Activated naive CD8-positive, alpha-beta T cell treated with anti-CD3 and anti-CD28 coated beads, Interleukin-2, amount 50 U/mL, for 24 hours (primary cell): ENCODE results near the gene LPAR6.
"Not testable (repeated sequence)": the region's sequence is repeated elsewhere in the genome, so short reads cannot be mapped to it uniquely, and the experiment has no call there.

Source experiments
- ATAC-seq: fragments of 150-1000 bp; cut with Tn5 transposase; one replicate; pipeline ENCODE4 v1.10.0; 2021
- DNase-seq: peaks from one replicate; pipeline ENCODE4 v3.0.0; 2021
- H3K27ac Mint-ChIP-seq: one replicate; pipeline ENCODE4 v1.8.0; 2021; ENCODE audit warnings: mild to moderate bottlenecking, mixed read lengths
- H3K27me3 Mint-ChIP-seq: one replicate; pipeline ENCODE4 v1.8.0; 2021; ENCODE audit warnings: mixed read lengths
- H3K36me3 Mint-ChIP-seq: one replicate; pipeline ENCODE4 v1.8.0; 2021; ENCODE audit warnings: low read depth, mixed read lengths
- H3K4me1 Mint-ChIP-seq: one replicate; pipeline ENCODE4 v1.8.0; 2021; ENCODE audit warnings: mixed read lengths
- H3K4me3 Mint-ChIP-seq: one replicate; pipeline ENCODE4 v1.8.0; 2021; ENCODE audit warnings: mild to moderate bottlenecking, moderate library complexity, mixed read lengths
- H3K9me3 Mint-ChIP-seq: one replicate; pipeline ENCODE4 v1.8.0; 2021; ENCODE audit warnings: mixed read lengths

Gene LPAR6

DNA sequence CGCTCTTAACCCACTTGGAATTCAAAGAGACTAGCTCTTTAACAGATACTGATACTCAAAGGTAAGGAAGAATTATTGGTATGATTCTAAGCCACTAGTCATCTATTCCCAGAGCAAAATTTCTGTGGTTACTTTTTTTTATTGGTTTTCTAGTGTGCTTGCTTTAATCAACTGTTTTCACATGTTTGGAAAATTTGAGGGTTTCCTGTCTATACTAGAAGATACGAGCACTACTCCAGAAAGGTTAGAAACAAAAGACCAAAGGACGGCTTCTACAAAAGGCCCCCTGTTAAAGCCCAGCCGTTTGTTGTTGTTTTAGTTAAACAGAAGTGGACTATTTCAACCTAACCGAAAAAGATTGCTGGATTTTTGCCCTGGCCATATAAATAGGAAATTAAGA is 18.5 kb upstream of the LPAR6 start:
- Mint-ChIP-seq H3K4me1 (peaks cover 50% of the 10 kb centered on the region), H3K27me3 (no peaks in the 10 kb centered on the region), H3K4me3 (peak overlapping the region; percentile 21), H3K9me3 (peaks cover 5% of the 10 kb centered on the region), H3K36me3 (peaks cover 9% of the 10 kb centered on the region), H3K27ac (no peak overlapping the region)
- peak; percentile 43 for ATAC-seq
- DNase-seq, result no peak

DNA sequence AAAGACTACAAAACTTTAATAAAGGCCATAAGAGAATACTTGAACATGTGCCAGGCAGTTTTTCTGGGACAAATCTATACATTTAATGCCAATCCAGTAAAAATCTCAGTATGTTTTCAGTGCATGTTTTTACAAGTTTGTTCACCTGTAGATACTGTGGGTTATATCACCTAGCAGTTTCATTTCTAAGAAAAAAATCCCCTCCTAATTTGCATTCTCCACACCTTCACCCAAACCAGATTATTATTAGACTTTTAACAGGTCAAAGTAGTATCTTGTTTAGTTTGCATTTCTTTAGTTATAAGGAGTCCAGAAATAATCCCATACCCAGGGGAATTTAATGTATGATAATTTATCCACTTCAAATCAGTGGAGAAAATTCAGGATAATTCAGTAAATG is 17.0 kb upstream of the LPAR6 start:
- ATAC-seq, result no peak
- Mint-ChIP-seq H3K4me3 (no peak overlapping the region), H3K4me1 (peaks cover 39% of the 10 kb centered on the region), H3K27me3 (no peaks in the 10 kb centered on the region), H3K9me3 (peaks cover 12% of the 10 kb centered on the region), H3K27ac (no peak overlapping the region), H3K36me3 (peaks cover 9% of the 10 kb centered on the region)
- no peak for DNase-seq

DNA sequence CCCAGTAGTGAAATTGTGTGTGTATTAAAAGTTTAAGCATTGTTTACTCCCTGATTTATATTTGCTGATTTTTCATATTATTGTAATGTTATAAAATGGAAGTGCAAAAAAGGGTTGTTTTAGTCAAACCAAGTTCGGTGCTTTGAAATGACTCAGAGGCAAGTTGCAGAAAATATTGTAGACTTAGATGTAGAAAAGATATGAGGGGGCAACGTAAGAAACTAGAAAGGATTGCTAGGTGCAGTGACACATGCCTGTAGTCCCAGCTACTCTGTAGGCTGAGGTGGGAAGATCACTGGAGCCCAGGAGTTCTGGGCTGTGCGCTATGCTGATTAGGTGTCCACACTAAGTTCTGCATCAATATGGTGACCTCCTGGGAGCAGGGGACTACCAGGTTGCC is 16.1 kb upstream of the LPAR6 start:
- ATAC-seq (no peak), DNase-seq (no peak)
- no peak overlapping the region for H3K27ac Mint-ChIP-seq
- H3K4me1 Mint-ChIP-seq, result peaks cover 36% of the 10 kb centered on the region
- no peak overlapping the region for H3K4me3 Mint-ChIP-seq
- H3K9me3 Mint-ChIP-seq, result peaks cover 12% of the 10 kb centered on the region
- H3K27me3 Mint-ChIP-seq, result no peaks in the 10 kb centered on the region
- peaks cover 13% of the 10 kb centered on the region for H3K36me3 Mint-ChIP-seq

DNA sequence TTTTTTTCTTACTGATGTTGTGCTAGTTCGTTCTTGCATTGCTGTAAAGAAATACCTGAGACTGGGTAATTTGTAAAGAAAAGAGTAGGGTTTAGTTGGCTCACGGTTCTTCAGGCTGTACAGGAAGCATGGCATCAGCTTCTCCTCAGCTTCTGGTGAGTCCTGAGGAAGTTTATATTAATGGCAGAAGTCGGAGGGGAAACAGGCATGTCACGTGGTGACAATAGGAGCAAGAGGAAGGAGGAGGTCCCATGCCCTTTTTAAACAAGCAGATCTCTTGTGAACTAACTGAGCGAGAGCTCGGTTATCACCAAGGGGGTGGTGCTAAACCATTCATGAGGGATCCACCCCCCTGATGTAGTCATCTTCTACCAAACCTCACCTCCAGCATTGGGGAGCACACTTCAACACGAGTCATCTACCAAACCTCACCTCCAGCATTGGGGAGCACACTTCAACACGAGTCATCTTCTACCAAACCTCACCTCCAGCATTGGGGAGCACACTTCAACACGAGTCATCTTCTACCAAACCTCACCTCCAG is 13.9 kb upstream of the LPAR6 start:
- peaks cover 12% of the 10 kb centered on the region for H3K9me3 Mint-ChIP-seq
- not testable (repeated sequence) for H3K4me3 Mint-ChIP-seq, ATAC-seq, H3K27me3 Mint-ChIP-seq, DNase-seq
- peaks cover 15% of the 10 kb centered on the region for H3K36me3 Mint-ChIP-seq
- peak overlapping the region; percentile 54 for H3K27ac Mint-ChIP-seq
- H3K4me1 Mint-ChIP-seq, result peaks cover 29% of the 10 kb centered on the region

DNA sequence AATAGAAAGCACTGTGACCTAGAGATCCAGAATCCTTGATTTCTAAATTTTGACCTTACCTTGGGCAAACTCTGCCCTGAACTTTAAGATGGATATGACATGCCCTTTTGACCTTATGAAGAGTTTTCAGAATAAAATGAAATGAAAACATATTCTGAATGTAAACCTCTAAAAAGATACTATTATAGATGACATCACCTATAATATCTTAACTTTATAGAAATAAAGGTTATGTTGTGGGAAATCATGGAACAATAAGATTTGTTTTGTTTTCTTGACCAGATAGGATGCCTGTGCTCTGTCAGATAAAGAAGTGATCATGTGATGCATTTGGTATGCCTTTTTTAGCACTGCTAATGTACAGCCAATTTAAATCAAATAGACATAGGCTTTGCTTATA is 13.1 kb upstream of the LPAR6 start:
- Mint-ChIP-seq H3K4me1 (peaks cover 22% of the 10 kb centered on the region), H3K27ac (no peak overlapping the region), H3K4me3 (no peak overlapping the region), H3K27me3 (no peaks in the 10 kb centered on the region), H3K9me3 (peaks cover 18% of the 10 kb centered on the region), H3K36me3 (peaks cover 15% of the 10 kb centered on the region)
- no peak for ATAC-seq
- no peak for DNase-seq

DNA sequence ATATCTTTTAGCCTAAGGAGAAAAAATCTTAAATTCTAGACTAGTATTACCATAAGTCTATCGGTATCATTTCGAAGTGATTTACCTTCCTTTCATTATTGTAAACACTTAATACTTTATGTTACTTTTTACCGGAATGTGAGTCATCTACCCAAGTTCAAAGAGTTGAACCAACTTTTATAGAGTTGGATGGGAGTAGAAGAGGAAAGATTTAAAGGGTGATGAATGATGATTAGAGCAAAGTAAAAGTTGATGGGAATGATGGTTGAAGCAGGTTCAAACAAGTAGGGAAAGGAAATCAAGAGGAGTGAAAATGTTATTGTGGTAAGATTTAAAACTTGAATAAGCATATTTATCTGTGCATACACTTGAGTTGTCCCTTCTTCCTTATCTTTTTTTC is 11.3 kb upstream of the LPAR6 start:
- Mint-ChIP-seq H3K4me3 (no peak overlapping the region), H3K27me3 (no peaks in the 10 kb centered on the region), H3K27ac (no peak overlapping the region), H3K36me3 (peaks cover 16% of the 10 kb centered on the region), H3K9me3 (peaks cover 31% of the 10 kb centered on the region), H3K4me1 (peaks cover 10% of the 10 kb centered on the region)
- ATAC-seq, result no peak
- no peak for DNase-seq

DNA sequence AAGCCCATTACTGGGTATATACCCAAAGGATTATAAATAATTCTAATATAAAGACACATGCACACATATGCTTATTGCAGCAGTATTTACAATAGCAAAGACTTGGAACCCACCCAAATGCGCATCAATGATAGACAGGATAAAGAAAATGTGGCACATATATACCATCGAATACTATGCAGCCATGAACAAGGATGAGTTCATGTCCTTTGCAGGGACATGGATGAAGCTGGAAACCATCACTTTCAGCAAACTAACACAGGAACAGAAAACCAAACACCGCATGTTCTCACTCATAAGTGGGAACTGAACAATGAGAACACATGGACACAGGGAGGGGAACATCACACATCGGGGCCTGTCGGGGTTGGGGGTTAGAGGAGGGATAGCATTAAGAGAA is 9.1 kb upstream of the LPAR6 start:
- not testable (repeated sequence) for DNase-seq, H3K4me1 Mint-ChIP-seq, H3K27me3 Mint-ChIP-seq, H3K4me3 Mint-ChIP-seq, H3K27ac Mint-ChIP-seq, ATAC-seq
- Mint-ChIP-seq H3K9me3 (peaks cover 36% of the 10 kb centered on the region), H3K36me3 (peaks cover 26% of the 10 kb centered on the region)

DNA sequence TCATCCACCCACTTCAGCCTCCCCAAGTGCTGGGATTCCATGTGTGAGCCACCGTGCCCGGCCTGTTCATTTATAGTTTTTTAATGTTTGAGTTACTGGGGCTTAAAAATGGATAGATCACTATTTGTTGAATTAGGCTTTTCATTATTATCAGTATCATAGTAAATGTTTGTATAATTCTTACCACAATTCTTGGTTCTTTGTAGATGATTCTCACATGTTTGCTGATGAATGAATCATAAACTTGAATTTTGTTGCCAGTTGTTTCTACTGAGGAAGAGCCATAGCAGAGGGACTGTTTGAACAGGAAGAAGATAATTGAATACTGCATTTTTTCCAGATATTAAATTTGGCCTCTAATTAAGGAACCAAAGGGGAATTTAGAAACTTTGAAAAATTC is 2.6 kb upstream of the LPAR6 start:
- Mint-ChIP-seq H3K27me3 (no peaks in the 10 kb centered on the region), H3K27ac (no peak overlapping the region), H3K4me1 (peaks cover 29% of the 10 kb centered on the region), H3K4me3 (no peak overlapping the region), H3K36me3 (peaks cover 18% of the 10 kb centered on the region), H3K9me3 (peaks cover 15% of the 10 kb centered on the region)
- ATAC-seq (no peak), DNase-seq (no peak)

DNA sequence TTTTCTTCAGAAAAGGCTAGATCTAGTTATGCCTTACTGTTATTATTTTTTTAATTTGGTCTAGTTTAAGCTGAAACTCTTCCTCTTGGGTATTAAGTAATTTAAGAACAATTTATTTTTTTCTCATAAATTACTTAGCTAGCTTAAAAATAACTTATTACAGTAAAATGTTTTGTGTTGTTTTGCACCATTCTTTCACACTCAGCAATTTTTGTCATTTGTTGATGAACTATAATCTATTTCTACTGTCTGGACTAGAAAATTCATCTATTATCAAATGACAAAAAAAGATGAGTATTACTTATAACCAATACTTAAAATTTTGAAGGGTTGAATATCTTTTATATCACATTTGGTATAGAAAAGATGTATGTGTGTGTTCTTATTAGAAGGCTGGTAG is 1.6 kb upstream of the LPAR6 start:
- H3K4me3 Mint-ChIP-seq, result no peak overlapping the region
- peaks cover 7% of the 10 kb centered on the region for H3K9me3 Mint-ChIP-seq
- no peak for ATAC-seq
- peaks cover 27% of the 10 kb centered on the region for H3K36me3 Mint-ChIP-seq
- H3K4me1 Mint-ChIP-seq, result peaks cover 39% of the 10 kb centered on the region
- no peak overlapping the region for H3K27ac Mint-ChIP-seq
- H3K27me3 Mint-ChIP-seq, result no peaks in the 10 kb centered on the region
- DNase-seq, result no peak

DNA sequence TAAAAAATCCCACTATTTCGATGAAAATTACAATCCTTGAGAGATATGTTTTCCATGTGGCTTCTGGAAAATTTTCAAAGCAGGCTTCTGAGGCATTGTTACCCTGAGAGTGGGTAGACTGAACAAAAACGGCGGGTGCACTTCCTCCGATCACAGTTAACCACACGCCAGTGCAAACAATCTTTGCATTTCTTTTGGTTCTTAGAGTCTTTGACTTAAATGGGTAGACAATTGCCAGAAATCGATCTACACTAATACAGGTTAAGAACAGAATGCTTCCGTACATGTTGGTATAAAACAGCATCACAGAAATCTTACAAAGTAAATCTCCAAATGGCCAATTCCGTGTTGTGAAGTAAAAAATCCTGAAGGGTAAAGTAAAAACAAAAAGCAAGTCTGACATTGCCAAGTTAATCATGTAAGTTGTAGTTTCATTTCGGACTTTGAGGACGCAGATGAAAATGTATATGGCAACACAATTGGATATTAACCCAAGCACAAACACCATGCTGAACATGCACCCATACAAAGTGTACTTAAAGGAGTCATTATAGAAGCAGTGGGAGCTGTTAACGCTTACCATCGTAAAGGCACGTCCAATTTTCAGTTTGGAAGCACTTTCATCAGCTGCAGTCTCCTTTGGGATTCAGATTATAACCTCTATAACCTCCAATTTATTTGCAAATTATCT is 927 bp downstream of the LPAR6 start:
- Mint-ChIP-seq H3K4me3 (peak overlapping the region; percentile 88), H3K27me3 (no peaks in the 10 kb centered on the region), H3K4me1 (peaks cover 58% of the 10 kb centered on the region), H3K27ac (peak overlapping the region; percentile 82), H3K9me3 (no peaks in the 10 kb centered on the region), H3K36me3 (peaks cover 16% of the 10 kb centered on the region)
- ATAC-seq, result peak; percentile 68
- DNase-seq, result no peak

DNA sequence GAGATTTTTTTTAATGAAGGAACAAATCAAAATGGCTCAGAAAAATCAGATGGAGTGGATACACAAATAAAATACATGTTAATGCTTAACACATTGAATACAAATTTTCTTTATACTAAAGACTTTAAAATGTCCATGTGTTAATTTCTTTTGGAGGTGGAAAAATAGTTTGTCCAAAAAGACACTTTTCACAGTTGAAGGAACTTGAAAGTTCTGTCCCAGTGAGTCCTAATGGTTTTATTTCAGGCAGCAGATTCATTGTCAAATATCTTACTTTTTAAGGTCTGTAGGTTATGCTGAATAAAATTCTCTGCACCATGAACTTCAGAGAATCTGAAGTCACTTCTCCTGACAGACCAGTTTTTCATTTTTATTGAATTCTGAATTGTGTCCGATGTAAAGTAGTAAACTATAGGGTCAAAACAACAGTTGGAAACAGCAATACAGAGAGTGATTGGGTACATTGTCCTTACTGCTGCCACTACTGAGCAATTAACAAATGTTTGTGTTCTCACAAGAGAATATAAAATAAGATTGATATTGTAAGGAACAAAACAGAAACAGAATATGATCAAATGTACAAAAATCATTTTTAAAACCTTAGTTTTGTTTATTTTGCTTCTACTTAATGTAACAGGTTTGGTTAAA is 1.6 kb downstream of the LPAR6 start:
- Mint-ChIP-seq H3K4me1 (peaks cover 61% of the 10 kb centered on the region), H3K4me3 (peak overlapping the region; percentile 88), H3K27ac (peak overlapping the region; percentile 82), H3K27me3 (no peaks in the 10 kb centered on the region), H3K36me3 (peaks cover 15% of the 10 kb centered on the region), H3K9me3 (no peaks in the 10 kb centered on the region)
- DNase-seq (no peak), ATAC-seq (no peak)

DNA sequence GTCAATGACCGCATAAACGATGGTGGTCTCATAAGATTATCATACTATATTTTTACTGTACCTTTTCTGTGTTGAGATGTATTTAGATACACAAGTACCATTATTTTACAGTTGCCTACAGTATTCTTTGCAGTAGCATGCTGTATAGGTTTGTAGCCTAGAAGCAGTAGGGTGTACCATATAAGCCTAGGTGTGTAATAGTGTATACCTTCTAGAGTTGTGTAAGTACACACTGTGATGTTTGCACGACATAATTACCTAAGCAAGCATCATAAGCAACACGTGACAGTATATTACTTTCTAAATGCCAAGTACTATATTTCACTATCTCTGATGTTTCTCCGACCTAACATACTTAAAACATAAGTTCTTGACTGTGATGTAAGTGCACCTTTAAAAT is 2.7 kb downstream of the LPAR6 start:
- H3K27ac Mint-ChIP-seq, result no peak overlapping the region
- peaks cover 11% of the 10 kb centered on the region for H3K36me3 Mint-ChIP-seq
- H3K9me3 Mint-ChIP-seq, result no peaks in the 10 kb centered on the region
- H3K4me1 Mint-ChIP-seq, result peaks cover 70% of the 10 kb centered on the region
- peak; percentile 52 for ATAC-seq
- DNase-seq, result no peak
- no peaks in the 10 kb centered on the region for H3K27me3 Mint-ChIP-seq
- peak overlapping the region; percentile 88 for H3K4me3 Mint-ChIP-seq

DNA sequence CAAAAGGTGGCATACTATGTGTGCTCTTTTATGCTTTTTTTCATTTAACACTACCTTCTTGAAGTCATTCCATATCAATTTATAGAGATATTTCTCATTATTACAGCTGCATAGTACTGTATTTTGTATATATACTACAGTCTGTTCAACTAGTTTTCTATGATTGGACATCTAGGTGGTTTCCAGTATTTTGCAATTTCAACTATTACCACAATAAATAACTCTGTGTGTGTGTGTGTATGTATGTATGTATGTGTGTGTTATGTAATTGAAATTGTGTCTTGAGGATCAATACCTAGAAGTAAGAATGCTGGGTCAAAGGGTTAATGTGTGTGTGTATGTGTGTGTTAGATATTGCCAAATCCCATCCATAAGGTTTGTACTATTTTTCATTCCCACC is 7.0 kb downstream of the LPAR6 start:
- no peak for DNase-seq
- H3K27me3 Mint-ChIP-seq, result no peaks in the 10 kb centered on the region
- no peak for ATAC-seq
- H3K4me1 Mint-ChIP-seq, result peaks cover 74% of the 10 kb centered on the region
- no peak overlapping the region for H3K27ac Mint-ChIP-seq
- H3K36me3 Mint-ChIP-seq, result peaks cover 11% of the 10 kb centered on the region
- H3K4me3 Mint-ChIP-seq, result no peak overlapping the region
- H3K9me3 Mint-ChIP-seq, result no peaks in the 10 kb centered on the region

DNA sequence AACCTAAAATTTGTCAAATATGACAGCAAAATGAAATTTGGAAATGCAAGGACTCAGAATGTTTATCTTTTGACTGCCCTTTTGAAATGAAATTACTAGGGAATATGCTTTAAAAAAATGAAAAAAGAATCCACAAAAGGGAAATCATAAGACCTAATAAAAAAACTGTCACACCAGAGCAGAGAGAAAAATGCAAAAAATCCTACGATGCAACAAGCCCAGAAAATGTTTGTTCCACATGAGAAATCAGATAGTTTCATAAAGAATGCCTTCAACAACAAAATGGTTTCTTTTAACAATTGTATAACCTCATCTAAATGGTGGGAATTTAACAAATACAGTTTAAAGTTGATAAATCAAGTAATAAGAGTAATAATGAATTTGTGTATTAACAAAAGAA is 8.0 kb downstream of the LPAR6 start:
- Mint-ChIP-seq H3K4me1 (peaks cover 76% of the 10 kb centered on the region), H3K27ac (no peak overlapping the region), H3K4me3 (no peak overlapping the region), H3K27me3 (no peaks in the 10 kb centered on the region), H3K36me3 (peaks cover 4% of the 10 kb centered on the region), H3K9me3 (no peaks in the 10 kb centered on the region)
- DNase-seq (no peak), ATAC-seq (no peak)

DNA sequence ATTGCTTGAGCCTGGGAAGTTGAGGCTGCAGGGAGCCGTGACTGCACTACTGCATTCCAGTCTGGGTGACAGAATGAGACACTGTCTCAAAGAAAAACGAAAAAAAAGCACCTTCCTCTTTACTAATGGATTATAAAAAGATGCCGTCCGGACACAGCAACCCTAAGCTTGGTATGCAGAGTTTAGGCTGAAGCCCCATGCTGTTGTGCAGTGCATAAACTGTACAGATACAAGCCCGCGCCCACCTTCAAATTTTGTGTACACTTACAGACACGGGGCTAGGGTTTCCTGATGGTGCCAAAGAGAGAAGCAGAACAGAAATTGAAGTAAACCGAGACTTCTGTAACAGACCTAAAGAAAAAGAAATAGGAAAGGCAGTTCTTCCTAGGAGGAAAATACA is 9.0 kb downstream of the LPAR6 start:
- Mint-ChIP-seq H3K27me3 (no peaks in the 10 kb centered on the region), H3K4me1 (peaks cover 72% of the 10 kb centered on the region), H3K36me3 (peaks cover 1% of the 10 kb centered on the region), H3K4me3 (no peak overlapping the region), H3K27ac (peak overlapping the region; percentile 69), H3K9me3 (no peaks in the 10 kb centered on the region)
- DNase-seq, result no peak
- ATAC-seq, result no peak
